Measurements from ENCODE around the gene PIGZ.

GRCh38 chr3:196915375-196915774 lies 53.3 kb downstream of the PIGZ start:
- no peak for TF ChIP-seq CTCF (conservative IDR thresholded peaks at IDR 0.05; ENCODE audit: low read depth, low read length)
- no peak for TF ChIP-seq EZH2 (IDR thresholded peaks at IDR 0.05; ENCODE audit: borderline replicate concordance, low read depth, low read length, poor library complexity, severe bottlenecking)
